Measurements from ENCODE around the gene FAM3C. TPM values are rescaled to one million over a fixed set of nuclear protein-coding genes. Genes with fewer than 3 reads are reported as not detected.
A peak's percentile ranks its signal among the peaks of the same experiment; 100 is the strongest.
"Not testable (repeated sequence)": the region's sequence is repeated elsewhere in the genome, so short reads cannot be mapped to it uniquely, and the experiment has no call there.

Gene FAM3C
- 10 to 100 TPM; 52.5 to 71.4 TPM for total RNA-seq

- ATAC-seq = peak; percentile 96 to 97
- Mint-ChIP-seq H3K4me3 (peak within 1 kb of the TSS; percentile 87), H3K9me3 (peaks cover 3% of the 10 kb centered on the region), H3K27me3 (no peaks in the 10 kb centered on the region), H3K4me1 (ENCODE audit: low read depth in 2 of 2) (peaks cover 20 to 31% of the 10 kb centered on the region in 2 donors), H3K36me3 (peaks cover 13% of the 10 kb centered on the region), H3K27ac (peak within 1 kb of the TSS; percentile 72 to 88)
- DNase-seq (ENCODE audit: low spot score) = peak; percentile 96
Measured at GRCh38 chr7:121395961-121396757, at the start of gene FAM3C. Gene FAM3C (minus strand): TSS chr7:121396308. CDS start chr7:121382969, 13,339 bp downstream.

- Mint-ChIP-seq H3K27ac (peak overlapping the region in 1 of 2 donors; percentile 85), H3K4me3 (no peak overlapping the region)
- no peak for DNase-seq (ENCODE audit: low spot score)
Measured at GRCh38 chr7:121442845-121443244, 46.7 kb upstream of the FAM3C start.

GRCh38 chr7:121440857-121441503, 44.9 kb upstream of the FAM3C start:
- ATAC-seq = peak; percentile 41 to 59
- peaks cover 3% of the 10 kb centered on the region for H3K9me3 Mint-ChIP-seq
- DNase-seq (ENCODE audit: low spot score) = no peak

More at GRCh38 chr7:121442845-121443244, 46.7 kb upstream of the FAM3C start:
- Mint-ChIP-seq H3K36me3 (peaks cover 14% of the 10 kb centered on the region), H3K4me1 (ENCODE audit: low read depth in 2 of 2) (peaks cover 27 to 32% of the 10 kb centered on the region in 2 donors), H3K27me3 (no peaks in the 10 kb centered on the region), H3K9me3 (peaks cover 3% of the 10 kb centered on the region)
- ATAC-seq = peak; percentile 57 to 63

GRCh38 chr7:121438043-121438955, 42.2 kb upstream of the FAM3C start:
- Mint-ChIP-seq H3K36me3 (peaks cover 14% of the 10 kb centered on the region), H3K4me3 (peak overlapping the region; percentile 74), H3K27ac (peak overlapping the region; percentile 65 to 80), H3K4me1 (ENCODE audit: low read depth in 2 of 2) (peaks cover 28 to 33% of the 10 kb centered on the region in 2 donors)
- DNase-seq (ENCODE audit: low spot score) (peak; percentile 63), ATAC-seq (peak in 1 of 2 donors; percentile 58)
- not testable (repeated sequence) for H3K9me3 Mint-ChIP-seq, H3K27me3 Mint-ChIP-seq

More at GRCh38 chr7:121440857-121441503, 44.9 kb upstream of the FAM3C start:
- H3K27me3 Mint-ChIP-seq = no peaks in the 10 kb centered on the region
- peak overlapping the region; percentile 76 for H3K4me3 Mint-ChIP-seq
- peaks cover 28 to 33% of the 10 kb centered on the region in 2 donors for H3K4me1 Mint-ChIP-seq (ENCODE audit: low read depth in 2 of 2)
- H3K36me3 Mint-ChIP-seq = peaks cover 14% of the 10 kb centered on the region
- H3K27ac Mint-ChIP-seq = peak overlapping the region; percentile 69 to 85

GRCh38 chr7:121437470-121437869, 41.4 kb upstream of the FAM3C start:
- H3K36me3 Mint-ChIP-seq = peaks cover 14% of the 10 kb centered on the region
- H3K4me1 Mint-ChIP-seq (ENCODE audit: low read depth in 2 of 2) = peaks cover 25 to 37% of the 10 kb centered on the region in 2 donors
- no peak overlapping the region for H3K27ac Mint-ChIP-seq
- H3K4me3 Mint-ChIP-seq = no peak overlapping the region
- no peak for DNase-seq (ENCODE audit: low spot score)
- peaks cover 3% of the 10 kb centered on the region for H3K9me3 Mint-ChIP-seq
- no peak for ATAC-seq
- no peaks in the 10 kb centered on the region for H3K27me3 Mint-ChIP-seq

GRCh38 chr7:121436688-121437087, 40.6 kb upstream of the FAM3C start:
- Mint-ChIP-seq H3K9me3 (peaks cover 3% of the 10 kb centered on the region), H3K27ac (no peak overlapping the region), H3K4me3 (no peak overlapping the region), H3K36me3 (peaks cover 14% of the 10 kb centered on the region), H3K27me3 (peaks cover 0 to 6% of the 10 kb centered on the region in 2 donors), H3K4me1 (ENCODE audit: low read depth in 2 of 2) (peaks cover 25 to 36% of the 10 kb centered on the region in 2 donors)
- no peak for DNase-seq (ENCODE audit: low spot score)
- no peak for ATAC-seq

GRCh38 chr7:121436136-121436535, 40.0 kb upstream of the FAM3C start:
- Mint-ChIP-seq H3K4me1 (ENCODE audit: low read depth in 2 of 2) (peaks cover 19 to 31% of the 10 kb centered on the region in 2 donors), H3K27me3 (peaks cover 0 to 8% of the 10 kb centered on the region in 2 donors), H3K27ac (no peak overlapping the region), H3K36me3 (peaks cover 10% of the 10 kb centered on the region), H3K4me3 (no peak overlapping the region), H3K9me3 (no peaks in the 10 kb centered on the region)
- ATAC-seq (no peak), DNase-seq (ENCODE audit: low spot score) (no peak)

- DNase-seq (ENCODE audit: low spot score) (no peak), ATAC-seq (no peak)
- Mint-ChIP-seq H3K27ac (no peak overlapping the region), H3K4me1 (ENCODE audit: low read depth in 2 of 2) (peaks cover 10 to 15% of the 10 kb centered on the region in 2 donors), H3K9me3 (peaks cover 3% of the 10 kb centered on the region), H3K36me3 (peaks cover 2% of the 10 kb centered on the region), H3K4me3 (no peak overlapping the region), H3K27me3 (peaks cover 0 to 8% of the 10 kb centered on the region in 2 donors)
Measured at GRCh38 chr7:121433775-121434174, 37.7 kb upstream of the FAM3C start.

GRCh38 chr7:121432486-121432885, 36.4 kb upstream of the FAM3C start:
- not testable (repeated sequence) for H3K36me3 Mint-ChIP-seq; H3K4me1 Mint-ChIP-seq (ENCODE audit: low read depth in 2 of 2); H3K9me3 Mint-ChIP-seq; H3K4me3 Mint-ChIP-seq; ATAC-seq; DNase-seq (ENCODE audit: low spot score); H3K27me3 Mint-ChIP-seq
- peak overlapping the region in 1 of 2 donors; percentile 4 for H3K27ac Mint-ChIP-seq

GRCh38 chr7:121431996-121432395, 35.9 kb upstream of the FAM3C start:
- DNase-seq (ENCODE audit: low spot score) = no peak
- H3K4me3 Mint-ChIP-seq = no peak overlapping the region
- no peak for ATAC-seq
- peaks cover 0 to 5% of the 10 kb centered on the region in 2 donors for H3K4me1 Mint-ChIP-seq (ENCODE audit: low read depth in 2 of 2)
- peaks cover 3% of the 10 kb centered on the region for H3K9me3 Mint-ChIP-seq
- H3K27ac Mint-ChIP-seq = no peak overlapping the region
- peaks cover 0 to 8% of the 10 kb centered on the region in 2 donors for H3K27me3 Mint-ChIP-seq
- no peaks in the 10 kb centered on the region for H3K36me3 Mint-ChIP-seq

GRCh38 chr7:121431389-121431995, 35.4 kb upstream of the FAM3C start:
- no peak overlapping the region for H3K4me3 Mint-ChIP-seq
- peaks cover 3% of the 10 kb centered on the region for H3K9me3 Mint-ChIP-seq
- no peaks in the 10 kb centered on the region for H3K36me3 Mint-ChIP-seq
- DNase-seq (ENCODE audit: low spot score) (no peak), ATAC-seq (no peak)
- H3K27me3 Mint-ChIP-seq = peaks cover 0 to 8% of the 10 kb centered on the region in 2 donors
- H3K4me1 Mint-ChIP-seq (ENCODE audit: low read depth in 2 of 2) = peaks cover 0 to 5% of the 10 kb centered on the region in 2 donors
- no peak overlapping the region for H3K27ac Mint-ChIP-seq

- no peak overlapping the region for H3K27ac Mint-ChIP-seq
- no peak overlapping the region for H3K4me3 Mint-ChIP-seq
- H3K9me3 Mint-ChIP-seq = peaks cover 3% of the 10 kb centered on the region
- DNase-seq (ENCODE audit: low spot score) (no peak), ATAC-seq (no peak)
- no peaks in the 10 kb centered on the region for H3K36me3 Mint-ChIP-seq
- peaks cover 0 to 8% of the 10 kb centered on the region in 2 donors for H3K27me3 Mint-ChIP-seq
- H3K4me1 Mint-ChIP-seq (ENCODE audit: low read depth in 2 of 2) = peaks cover 0 to 5% of the 10 kb centered on the region in 2 donors
Measured at GRCh38 chr7:121430558-121430957, 34.5 kb upstream of the FAM3C start.

- DNase-seq (ENCODE audit: low spot score) (no peak), ATAC-seq (no peak)
- Mint-ChIP-seq H3K4me1 (ENCODE audit: low read depth in 2 of 2) (peaks cover 0 to 5% of the 10 kb centered on the region in 2 donors), H3K36me3 (no peaks in the 10 kb centered on the region), H3K27ac (peak overlapping the region in 1 of 2 donors; percentile 5), H3K4me3 (no peak overlapping the region), H3K9me3 (peaks cover 3% of the 10 kb centered on the region), H3K27me3 (peaks cover 0 to 8% of the 10 kb centered on the region in 2 donors)
Measured at GRCh38 chr7:121429798-121430197, 33.7 kb upstream of the FAM3C start.

Data from natural killer cell treated with Interleukin-12 subunit alpha and Interleukin-12 subunit beta and Interleukin-15 and Interleukin-18, amount 100 ng/mL, for 72 hours (primary cell).